Neural crest cell (in vitro differentiated cells): Measurements from ENCODE around the gene NECTIN1. TPM values are rescaled to one million over a fixed set of nuclear protein-coding genes. Genes with fewer than 3 reads are reported as not detected.

ENCODE experiments used
- DNase-seq: peaks from one replicate; pipeline ENCODE4 v3.0.0; 2021; ENCODE audit warnings: low read depth, mixed read lengths, low spot score
- H3K27ac Mint-ChIP-seq: one replicate; pipeline ENCODE4 v1.8.0; 2021; ENCODE audit warnings: mild to moderate bottlenecking, mixed read lengths; ENCODE audit not compliant: unreplicated experiment
- H3K27me3 Mint-ChIP-seq: 2 replicates; pipeline ENCODE4 v1.8.0; 2021; ENCODE audit warnings: low read depth, mild to moderate bottlenecking, mixed read lengths
- H3K36me3 Mint-ChIP-seq: 2 replicates; pipeline ENCODE4 v1.8.0; 2021; ENCODE audit warnings: low read depth, mild to moderate bottlenecking, mixed read lengths
- H3K4me1 Mint-ChIP-seq: 2 replicates; pipeline ENCODE4 v1.8.0; 2021; ENCODE audit warnings: mixed read lengths
- H3K4me3 Mint-ChIP-seq: one replicate; pipeline ENCODE4 v1.8.0; 2021; ENCODE audit warnings: mild to moderate bottlenecking, mixed read lengths
- H3K9me3 Mint-ChIP-seq: 2 replicates; pipeline ENCODE4 v1.8.0; 2021; ENCODE audit warnings: mixed read lengths
- total RNA-seq: library from RNA; stranded (reverse); gene quantifications from 2 replicates; pipeline ENCODE4 v1.2.1, GENCODE V29; 2021
- TF ChIP-seq, protein P1 (sequence below): fragments of 200-600 bp; sonication (generic); conservative IDR thresholded peaks from 2 replicates; pipeline ENCODE4 v1.5.0; 2021; ENCODE audit warnings: antibody characterized with exemption, mild to moderate bottlenecking

Gene NECTIN1
- total RNA-seq, 1 donor from 2014 or later: 49.2 TPM

- H3K9me3 Mint-ChIP-seq: no peaks in the 10 kb centered on the region
- TF ChIP-seq, protein P1, sequence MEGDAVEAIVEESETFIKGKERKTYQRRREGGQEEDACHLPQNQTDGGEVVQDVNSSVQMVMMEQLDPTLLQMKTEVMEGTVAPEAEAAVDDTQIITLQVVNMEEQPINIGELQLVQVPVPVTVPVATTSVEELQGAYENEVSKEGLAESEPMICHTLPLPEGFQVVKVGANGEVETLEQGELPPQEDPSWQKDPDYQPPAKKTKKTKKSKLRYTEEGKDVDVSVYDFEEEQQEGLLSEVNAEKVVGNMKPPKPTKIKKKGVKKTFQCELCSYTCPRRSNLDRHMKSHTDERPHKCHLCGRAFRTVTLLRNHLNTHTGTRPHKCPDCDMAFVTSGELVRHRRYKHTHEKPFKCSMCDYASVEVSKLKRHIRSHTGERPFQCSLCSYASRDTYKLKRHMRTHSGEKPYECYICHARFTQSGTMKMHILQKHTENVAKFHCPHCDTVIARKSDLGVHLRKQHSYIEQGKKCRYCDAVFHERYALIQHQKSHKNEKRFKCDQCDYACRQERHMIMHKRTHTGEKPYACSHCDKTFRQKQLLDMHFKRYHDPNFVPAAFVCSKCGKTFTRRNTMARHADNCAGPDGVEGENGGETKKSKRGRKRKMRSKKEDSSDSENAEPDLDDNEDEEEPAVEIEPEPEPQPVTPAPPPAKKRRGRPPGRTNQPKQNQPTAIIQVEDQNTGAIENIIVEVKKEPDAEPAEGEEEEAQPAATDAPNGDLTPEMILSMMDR: no peak
- no peak for DNase-seq
- H3K27me3 Mint-ChIP-seq: no peaks in the 10 kb centered on the region
- H3K36me3 Mint-ChIP-seq: no peaks in the 10 kb centered on the region
- H3K27ac Mint-ChIP-seq: peak overlapping the region; percentile 78
- no peak overlapping the region for H3K4me3 Mint-ChIP-seq
- H3K4me1 Mint-ChIP-seq: peaks cover 55% of the 10 kb centered on the region
These were observed 16.3 kb downstream of the NECTIN1 start for GRCh38 chr11:119712459-119713358.

- no peak for DNase-seq
- Mint-ChIP-seq H3K27me3 (no peaks in the 10 kb centered on the region), H3K4me3 (no peak overlapping the region), H3K27ac (peak overlapping the region; percentile 89), H3K4me1 (peaks cover 53% of the 10 kb centered on the region), H3K9me3 (no peaks in the 10 kb centered on the region), H3K36me3 (no peaks in the 10 kb centered on the region)
- TF ChIP-seq, protein P1: no peak
These were observed 17.0 kb downstream of the NECTIN1 start for GRCh38 chr11:119712006-119712405.

GRCh38 chr11:119711476-119711875, 17.5 kb downstream of the NECTIN1 start:
- Mint-ChIP-seq H3K4me3 (no peak overlapping the region), H3K4me1 (peaks cover 49% of the 10 kb centered on the region), H3K36me3 (no peaks in the 10 kb centered on the region), H3K27ac (peak overlapping the region; percentile 89), H3K27me3 (no peaks in the 10 kb centered on the region), H3K9me3 (no peaks in the 10 kb centered on the region)
- DNase-seq: no peak
- TF ChIP-seq, protein P1: no peak

GRCh38 chr11:119710417-119710816, 18.6 kb downstream of the NECTIN1 start:
- H3K4me1 Mint-ChIP-seq: peaks cover 54% of the 10 kb centered on the region
- TF ChIP-seq, protein P1: no peak
- H3K27ac Mint-ChIP-seq: peak overlapping the region; percentile 36

GRCh38 chr11:119709638-119710346, 19.2 kb downstream of the NECTIN1 start:
- no peaks in the 10 kb centered on the region for H3K27me3 Mint-ChIP-seq
- TF ChIP-seq, protein P1: no peak
- peaks cover 61% of the 10 kb centered on the region for H3K4me1 Mint-ChIP-seq
- H3K36me3 Mint-ChIP-seq: no peaks in the 10 kb centered on the region
- peak overlapping the region; percentile 52 for H3K4me3 Mint-ChIP-seq
- peak; percentile 46 for DNase-seq
- peak overlapping the region; percentile 86 for H3K27ac Mint-ChIP-seq
- H3K9me3 Mint-ChIP-seq: no peaks in the 10 kb centered on the region

More at GRCh38 chr11:119710417-119710816, 18.6 kb downstream of the NECTIN1 start:
- H3K9me3 Mint-ChIP-seq: no peaks in the 10 kb centered on the region
- H3K36me3 Mint-ChIP-seq: no peaks in the 10 kb centered on the region
- no peak overlapping the region for H3K4me3 Mint-ChIP-seq
- H3K27me3 Mint-ChIP-seq: no peaks in the 10 kb centered on the region
- DNase-seq: no peak
